Brain pericyte (primary cell): Measurements from ENCODE around the gene CST6.

Experiments used
- DNase-seq: peaks from one replicate; pipeline ENCODE4 v3.0.0-alpha.2; 2012; ENCODE audit warnings: low read depth, low spot score

Gene CST6

GRCh38 chr11:66047541-66048365, 35.9 kb downstream of the CST6 start:
- DNase-seq, result no peak

GRCh38 chr11:66048547-66049323, 36.9 kb downstream of the CST6 start, which contains the start of gene GAL3ST3:
TSS of gene GAL3ST3 (minus strand) at chr11:66049161. CDS start at chr11:66045415, 3,746 bp downstream.
- no peak for DNase-seq

- no peak for DNase-seq
These were observed 38.9 kb downstream of the CST6 start for GRCh38 chr11:66050581-66051231.

GRCh38 chr11:66051371-66051765, 39.6 kb downstream of the CST6 start:
- no peak for DNase-seq

- peak; percentile 95 for DNase-seq
These were observed 40.2 kb downstream of the CST6 start, which contains the start of gene SF3B2 for GRCh38 chr11:66051766-66052663. TSS of gene SF3B2 (plus strand) at chr11:66052364. CDS start at chr11:66052385, 21 bp downstream.

- no peak for DNase-seq
These were observed 40.8 kb downstream of the CST6 start for GRCh38 chr11:66052664-66052982.

- no peak for DNase-seq
These were observed 43.2 kb downstream of the CST6 start for GRCh38 chr11:66055021-66055420.

GRCh38 chr11:66056501-66056900, 44.7 kb downstream of the CST6 start:
- DNase-seq, result no peak

- no peak for DNase-seq
These were observed 48.3 kb downstream of the CST6 start for GRCh38 chr11:66059966-66060680.

- DNase-seq, result no peak
These were observed 49.5 kb downstream of the CST6 start for GRCh38 chr11:66061268-66061667.

GRCh38 chr11:66062408-66062807, 50.6 kb downstream of the CST6 start:
- no peak for DNase-seq
